Fibroblast of mammary gland (primary cell): ENCODE measurements around the gene SH2D5.
A peak's percentile ranks its signal among the peaks of the same experiment; 100 is the strongest.

Source experiments
- DNase-seq: peaks from one replicate; pipeline ENCODE4 v3.0.0-alpha.2; 2010; ENCODE audit warnings: low read depth
- H3K4me3 ChIP-seq: 2 replicates; pipeline ENCODE4 v1.5.1; 2011; ENCODE audit warnings: low read depth, mild to moderate bottlenecking, low read length, moderate library complexity; ENCODE audit not compliant: control insufficient read depth
- TF ChIP-seq, protein P1 (sequence below): conservative IDR thresholded peaks from 2 replicates; pipeline ENCODE4 v1.5.1; 2011; ENCODE audit warnings: low read depth, low read length, inconsistent platforms; ENCODE audit not compliant: control insufficient read depth, insufficient read depth

The SH2D5 gene

DNA sequence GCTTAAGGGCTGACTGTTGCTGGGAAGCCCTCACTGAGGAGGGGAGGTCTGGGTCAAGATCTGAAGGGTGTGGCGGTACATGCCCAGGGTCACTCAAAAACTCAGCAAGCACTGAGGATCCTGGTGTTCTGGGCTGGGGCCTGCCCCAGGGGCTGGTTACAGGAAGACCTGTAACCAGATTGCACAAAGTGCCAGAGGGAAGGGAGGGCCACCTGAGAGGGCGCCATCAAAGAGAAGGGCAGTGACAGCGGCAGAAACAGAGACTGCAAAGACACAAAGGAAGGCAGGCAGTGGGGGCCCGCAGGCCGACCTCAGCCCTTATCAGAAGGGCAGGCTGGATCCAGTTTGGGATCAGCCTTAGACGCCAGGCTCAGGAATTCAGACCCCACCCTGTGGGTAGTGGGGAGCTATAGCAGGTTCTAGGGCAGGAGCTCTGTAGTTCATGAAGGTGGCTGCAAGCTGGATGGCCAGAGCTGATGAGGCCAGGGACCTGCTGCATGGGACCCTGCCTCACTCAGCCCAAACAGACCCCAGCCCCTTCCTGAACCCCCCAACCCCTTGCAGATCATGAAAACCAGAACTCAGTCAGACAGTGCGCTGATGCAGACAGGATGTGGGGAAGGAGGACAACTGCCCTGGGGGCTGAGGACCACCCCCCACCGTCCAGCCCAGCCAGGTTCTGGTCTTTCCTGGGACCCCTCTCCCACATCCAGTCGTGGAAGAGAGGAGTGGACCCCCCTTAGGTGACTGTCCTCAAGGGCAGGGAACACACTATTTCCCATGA is 3.9 kb downstream of the SH2D5 start:
- no peak overlapping the region for H3K4me3 ChIP-seq
- TF ChIP-seq, protein P1, sequence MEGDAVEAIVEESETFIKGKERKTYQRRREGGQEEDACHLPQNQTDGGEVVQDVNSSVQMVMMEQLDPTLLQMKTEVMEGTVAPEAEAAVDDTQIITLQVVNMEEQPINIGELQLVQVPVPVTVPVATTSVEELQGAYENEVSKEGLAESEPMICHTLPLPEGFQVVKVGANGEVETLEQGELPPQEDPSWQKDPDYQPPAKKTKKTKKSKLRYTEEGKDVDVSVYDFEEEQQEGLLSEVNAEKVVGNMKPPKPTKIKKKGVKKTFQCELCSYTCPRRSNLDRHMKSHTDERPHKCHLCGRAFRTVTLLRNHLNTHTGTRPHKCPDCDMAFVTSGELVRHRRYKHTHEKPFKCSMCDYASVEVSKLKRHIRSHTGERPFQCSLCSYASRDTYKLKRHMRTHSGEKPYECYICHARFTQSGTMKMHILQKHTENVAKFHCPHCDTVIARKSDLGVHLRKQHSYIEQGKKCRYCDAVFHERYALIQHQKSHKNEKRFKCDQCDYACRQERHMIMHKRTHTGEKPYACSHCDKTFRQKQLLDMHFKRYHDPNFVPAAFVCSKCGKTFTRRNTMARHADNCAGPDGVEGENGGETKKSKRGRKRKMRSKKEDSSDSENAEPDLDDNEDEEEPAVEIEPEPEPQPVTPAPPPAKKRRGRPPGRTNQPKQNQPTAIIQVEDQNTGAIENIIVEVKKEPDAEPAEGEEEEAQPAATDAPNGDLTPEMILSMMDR: no peak
- no peak for DNase-seq

DNA sequence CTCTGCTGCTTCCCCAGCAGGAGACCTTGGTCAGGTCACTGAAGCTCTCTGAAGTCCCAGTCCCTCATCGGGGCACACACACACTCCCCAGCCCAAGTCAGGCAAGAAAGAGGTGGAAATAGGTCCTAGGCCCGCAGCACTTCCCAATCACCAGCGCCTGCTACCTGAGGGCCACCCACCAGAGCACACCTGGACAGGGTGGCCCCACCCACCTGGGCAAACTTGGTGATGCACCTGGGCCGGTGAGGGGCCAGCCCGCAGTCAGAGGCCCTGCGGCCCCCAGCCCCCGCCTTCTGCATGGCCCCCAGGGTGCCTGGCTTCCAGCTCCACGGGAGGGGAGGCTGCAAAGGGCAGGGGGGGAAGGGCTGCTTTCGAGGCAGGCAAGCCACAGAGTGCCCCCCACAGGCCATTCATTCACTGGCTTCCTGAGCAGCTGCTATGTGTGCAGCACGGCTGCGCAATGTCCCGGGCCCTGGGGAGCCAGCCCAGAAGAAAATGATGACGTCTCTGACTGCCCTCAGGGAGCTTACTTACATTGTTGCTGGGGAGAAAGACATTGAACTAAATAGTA is 4.7 kb downstream of the SH2D5 start:
- H3K4me3 ChIP-seq: no peak overlapping the region
- no peak for DNase-seq
- TF ChIP-seq, protein P1: peak; percentile 3

DNA sequence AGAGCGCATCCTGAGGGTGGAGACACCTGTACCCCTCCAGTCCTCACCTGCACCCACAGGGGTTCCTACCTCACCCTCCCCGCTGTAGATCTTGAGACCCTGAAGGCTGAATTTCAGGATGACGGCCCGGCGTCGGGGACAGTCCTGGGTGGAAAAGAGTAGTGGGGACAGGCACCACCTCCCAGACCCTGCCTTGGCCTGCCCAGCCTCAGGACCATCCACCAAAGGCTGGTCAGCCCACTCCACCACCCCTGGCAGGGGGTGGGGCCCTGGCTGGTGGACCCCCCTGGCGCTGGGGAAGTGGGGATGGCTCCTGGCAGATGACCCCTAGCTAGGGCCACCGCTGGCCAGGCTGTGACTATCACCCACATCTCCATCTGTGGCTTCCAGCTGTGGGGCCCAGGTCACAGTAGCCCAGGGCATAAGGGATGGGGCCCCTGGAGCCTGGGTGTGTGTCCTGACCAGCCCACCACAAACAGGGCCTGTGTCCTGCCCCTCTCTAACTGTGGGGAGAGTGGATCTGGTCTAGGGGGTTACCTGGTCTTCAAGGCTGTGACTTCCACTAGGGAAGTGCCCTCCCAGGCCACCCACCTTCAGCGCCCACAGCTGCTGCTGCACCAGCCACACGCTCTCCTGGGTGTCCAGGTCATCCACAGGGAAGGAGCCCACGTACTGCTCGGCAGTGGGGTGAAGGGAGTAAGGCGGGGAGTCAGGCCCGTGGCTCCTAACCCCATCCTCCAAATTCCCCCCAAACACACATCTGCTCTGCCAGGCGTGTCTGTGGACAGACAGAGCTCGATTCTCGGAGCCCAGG is 5.4 kb downstream of the SH2D5 start:
- TF ChIP-seq, protein P1: no peak
- DNase-seq: no peak
- no peak overlapping the region for H3K4me3 ChIP-seq

DNA sequence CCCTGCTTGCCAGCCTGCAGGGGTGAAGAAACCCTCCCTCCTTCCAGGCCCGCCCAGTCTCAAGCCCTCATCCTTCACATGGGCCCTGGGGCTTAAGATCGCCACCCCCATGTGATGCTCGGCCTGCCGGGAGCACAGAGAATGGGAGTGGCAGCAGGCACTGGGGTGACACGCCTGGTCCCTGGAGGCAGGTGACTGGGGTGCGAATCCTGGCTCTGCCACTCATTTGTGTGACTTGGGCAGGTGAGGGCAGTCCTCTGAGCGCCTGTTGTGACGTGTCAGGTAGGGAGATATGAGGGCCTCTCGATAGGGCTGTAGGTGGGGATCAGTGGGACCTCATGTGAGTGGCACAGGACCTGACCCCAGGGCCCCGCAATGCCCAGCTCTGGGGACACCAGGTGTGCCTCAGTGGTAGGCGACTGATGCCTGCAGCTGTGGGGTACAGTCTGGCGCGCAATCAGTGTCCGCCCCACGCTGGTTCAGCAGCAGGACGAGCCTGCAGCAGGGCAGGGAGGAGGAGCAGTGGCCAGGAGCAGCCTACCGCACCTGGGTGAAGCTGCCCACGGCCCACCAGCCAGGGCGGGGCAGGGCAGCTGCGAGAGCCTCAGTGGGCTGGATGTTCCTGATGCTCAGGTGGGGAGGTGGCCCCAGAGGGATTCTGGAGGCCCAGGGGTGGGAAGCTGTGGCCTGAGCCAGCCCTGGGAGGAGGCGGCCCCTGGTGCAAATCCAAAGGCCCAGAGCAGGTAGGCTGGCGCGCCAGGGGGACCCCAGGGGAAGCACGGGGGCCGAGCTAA is 6.2 kb downstream of the SH2D5 start:
- TF ChIP-seq, protein P1: no peak

DNA sequence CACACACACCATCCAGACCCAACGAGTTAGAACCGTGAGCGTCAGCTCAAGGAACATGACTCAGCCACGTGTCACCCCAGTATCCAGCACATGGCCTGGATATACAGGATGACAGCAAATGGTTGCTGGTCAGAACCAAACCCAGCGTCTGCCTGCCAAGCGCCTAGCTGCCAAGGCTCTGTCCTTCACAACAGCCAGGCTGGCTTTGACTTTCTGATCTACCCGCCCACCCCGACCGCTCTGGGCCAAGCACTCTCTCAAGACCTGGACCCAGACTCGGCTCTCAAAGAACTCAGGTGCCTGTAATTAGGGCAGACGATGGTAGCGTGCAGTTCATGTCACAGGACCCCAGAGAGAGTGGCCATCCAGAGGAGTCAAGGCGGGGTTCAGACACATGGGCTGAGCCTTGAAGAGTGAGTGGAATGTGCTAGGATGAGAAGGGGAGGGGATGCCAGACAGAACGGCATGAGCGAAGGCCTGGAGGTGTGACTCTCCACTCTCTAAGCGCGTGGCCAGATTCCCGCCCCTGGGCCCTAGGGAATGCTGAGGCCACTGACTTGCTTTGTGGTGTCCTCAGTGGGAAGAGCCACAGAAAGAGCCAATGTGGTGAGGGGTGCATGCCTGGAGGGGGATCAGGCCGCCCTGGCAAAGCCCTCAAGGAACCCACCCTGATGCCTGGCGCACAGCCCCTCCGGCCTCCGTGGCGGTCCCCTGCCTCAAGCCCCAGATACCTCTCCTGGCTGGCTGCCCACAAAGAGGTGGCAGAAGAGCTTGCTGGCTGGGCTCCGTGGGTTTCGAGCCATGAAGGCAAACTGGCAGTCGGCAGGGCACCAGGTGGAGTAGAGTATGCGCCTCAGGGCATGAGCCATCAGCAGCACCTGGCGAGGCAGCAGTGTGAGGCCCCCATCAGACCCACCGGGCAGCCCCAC is 7.0 kb downstream of the SH2D5 start:
- TF ChIP-seq, protein P1: no peak
- DNase-seq: peak; percentile 89
- H3K4me3 ChIP-seq: no peak overlapping the region

More for the DNA sequence above, 6.2 kb downstream of the SH2D5 start:
- no peak for DNase-seq
- no peak overlapping the region for H3K4me3 ChIP-seq
